Measurements from ENCODE around the gene SIX3.

The SIX3 gene

DNA sequence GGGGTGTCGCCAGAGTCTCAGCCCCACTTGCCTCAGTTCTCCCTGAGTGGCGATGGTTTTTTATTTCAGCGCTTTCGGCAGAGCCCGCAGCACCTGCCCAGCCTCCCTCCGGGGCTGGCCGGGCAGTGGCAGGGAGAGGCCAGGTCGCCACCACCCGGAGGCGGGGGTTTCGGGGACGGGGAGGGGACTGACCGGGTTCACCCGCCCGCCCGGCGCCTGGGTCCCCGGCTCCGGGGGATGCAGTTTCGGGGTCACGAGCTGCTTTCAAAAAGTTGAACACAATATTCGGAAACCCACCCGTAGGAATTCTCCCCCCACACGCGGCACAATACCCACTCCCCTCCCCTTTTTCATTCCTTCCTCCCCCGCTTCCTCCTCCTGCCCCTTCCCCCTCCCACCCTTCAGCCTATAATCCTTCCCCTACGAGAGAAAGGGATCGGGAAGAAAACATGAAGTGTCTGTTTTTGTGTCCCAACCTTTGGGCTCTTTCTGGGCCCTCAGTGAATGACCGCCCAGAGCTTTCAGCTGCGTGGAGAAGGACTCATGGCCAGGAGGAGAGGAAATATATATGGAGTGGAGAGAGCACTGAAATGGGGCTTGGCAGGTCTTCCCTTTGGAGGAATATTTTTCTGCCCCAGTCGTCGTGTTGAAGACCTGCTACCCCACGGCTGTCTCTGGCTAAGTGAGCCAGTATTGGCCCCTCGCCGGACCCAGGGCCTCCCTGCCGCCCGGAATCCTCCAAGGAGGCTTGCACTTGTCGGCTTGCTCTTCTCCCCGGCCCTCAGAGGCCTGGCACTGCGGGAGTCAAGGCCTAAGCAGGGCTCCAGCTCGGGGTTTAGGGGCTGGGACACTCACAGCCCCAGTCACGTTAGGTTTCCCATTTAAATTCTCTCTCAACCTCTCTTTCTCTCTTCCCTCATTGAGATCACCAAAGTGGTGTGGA is 2.1 kb upstream of the SIX3 start:
- Histone ChIP-seq H3K27ac (replicated peaks; ENCODE audit: low read length) (peak overlapping the region; percentile 99), H3K4me3 (ENCODE audit: low read length in 2 of 2) (peak overlapping the region; percentile 20 to 88)
- WGBS, 2 donors (ENCODE audit: extremely low coverage in 2 of 2, insufficient read length in 2 of 2, insufficient replicate concordance in 1 of 2) = no CpG with 5 or more reads among the region's 42 CpGs

DNA sequence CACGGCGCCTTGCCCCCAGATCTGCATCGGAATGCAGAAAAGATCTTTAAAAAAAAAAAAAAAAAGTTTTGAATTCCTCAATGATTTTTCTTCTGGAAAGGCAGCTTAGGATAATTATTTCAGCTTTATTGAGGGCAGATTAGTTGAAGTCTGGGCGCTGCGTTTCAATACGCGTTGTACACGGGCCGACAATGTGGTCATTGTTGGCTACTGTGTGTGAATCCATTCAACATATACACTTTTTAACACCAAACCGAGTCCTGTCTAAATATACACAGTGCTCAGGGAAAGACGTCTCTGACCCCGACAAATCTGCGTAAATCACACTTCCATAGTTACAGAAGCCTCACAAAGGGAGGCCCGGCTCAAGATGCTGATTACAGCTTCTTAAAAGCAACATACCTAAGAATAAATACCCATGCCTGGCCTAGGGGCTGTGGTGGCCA is 1.4 kb upstream of the SIX3 start:
- Histone ChIP-seq H2BK12ac (ENCODE audit: low read length) (no peak overlapping the region), H3K9ac (ENCODE audit: low read depth, low read length, poor library complexity) (no peak overlapping the region), H2BK5ac (ENCODE audit: low read length) (peak overlapping the region; percentile 100), H3K79me1 (ENCODE audit: low read depth, low read length) (peaks cover 6% of the 10 kb centered on the region), H2AFZ (ENCODE audit: low read length) (no peak overlapping the region), H3K27me3 (ENCODE audit: control insufficient read depth in 3 of 3, insufficient read depth in 3 of 3, low read depth in 1 of 3, low read length in 3 of 3) (peaks cover 0 to 99% (median 0%) of the 10 kb centered on the region in 3 experiments), H4K91ac (ENCODE audit: low read depth, low read length, poor library complexity) (no peak overlapping the region), H2BK120ac (ENCODE audit: low read depth, low read length) (no peak overlapping the region), H2AK5ac (ENCODE audit: low read depth, low read length) (peak overlapping the region; percentile 88), H3K4ac (ENCODE audit: low read length) (no peak overlapping the region), H3K4me2 (ENCODE audit: insufficient read depth, low read length, poor library complexity, severe bottlenecking) (peak overlapping the region; percentile 73), H3K9me3 (replicated peaks in 1 of 2; ENCODE audit: control insufficient read depth in 2 of 2, insufficient read depth in 1 of 2, low read depth in 1 of 2, low read length in 2 of 2) (peaks cover 0 to 11% of the 10 kb centered on the region in 2 donors), H2BK15ac (ENCODE audit: low read length) (no peak overlapping the region), H4K8ac (ENCODE audit: low read depth, low read length) (no peak overlapping the region), H3K14ac (ENCODE audit: low read length) (no peak overlapping the region), H3K36me3 (replicated peaks in 1 of 2; ENCODE audit: control insufficient read depth in 2 of 2, insufficient read depth in 2 of 2, low read length in 2 of 2) (peaks cover 0 to 4% of the 10 kb centered on the region in 2 donors), H3K4me1 (ENCODE audit: control insufficient read depth in 2 of 2, insufficient read depth in 1 of 2, low read depth in 1 of 2, low read length in 2 of 2) (peaks cover 19 to 26% of the 10 kb centered on the region in 2 donors), H3K27ac (replicated peaks; ENCODE audit: low read length) (peak overlapping the region; percentile 99), H3K23ac (ENCODE audit: low read depth, low read length, poor library complexity) (no peak overlapping the region), H3K4me3 (ENCODE audit: low read length in 2 of 2) (peak overlapping the region in 1 of 2 donors; percentile 9), H3K18ac (ENCODE audit: low read length) (no peak overlapping the region)
- DNase-seq (ENCODE audit: low spot score) = no peak
- WGBS, 2 donors (ENCODE audit: extremely low coverage in 2 of 2, insufficient read length in 2 of 2, insufficient replicate concordance in 1 of 2) = no CpG with 5 or more reads among the region's 14 CpGs

More for the DNA sequence above, 2.1 kb upstream of the SIX3 start:
- peak overlapping the region; percentile 95 for H3K4me2 ChIP-seq (ENCODE audit: insufficient read depth, low read length, poor library complexity, severe bottlenecking)
- peak overlapping the region; percentile 98 for H3K18ac ChIP-seq (ENCODE audit: low read length)
- no peak for DNase-seq (ENCODE audit: low spot score)
- peak overlapping the region; percentile 91 for H3K14ac ChIP-seq (ENCODE audit: low read length)
- H2AK5ac ChIP-seq (ENCODE audit: low read depth, low read length) = peak overlapping the region; percentile 88
- peaks cover 0 to 2% of the 10 kb centered on the region in 2 donors for H3K36me3 ChIP-seq (replicated peaks in 1 of 2; ENCODE audit: control insufficient read depth in 2 of 2, insufficient read depth in 2 of 2, low read length in 2 of 2)
- peak overlapping the region; percentile 89 for H4K91ac ChIP-seq (ENCODE audit: low read depth, low read length, poor library complexity)
- H3K79me1 ChIP-seq (ENCODE audit: low read depth, low read length) = peaks cover 4% of the 10 kb centered on the region
- H3K4me1 ChIP-seq (ENCODE audit: control insufficient read depth in 2 of 2, insufficient read depth in 1 of 2, low read depth in 1 of 2, low read length in 2 of 2) = peaks cover 19 to 28% of the 10 kb centered on the region in 2 donors
- peak overlapping the region; percentile 92 for H2BK12ac ChIP-seq (ENCODE audit: low read length)
- peak overlapping the region; percentile 100 for H2BK5ac ChIP-seq (ENCODE audit: low read length)
- peaks cover 0 to 9% of the 10 kb centered on the region in 2 donors for H3K9me3 ChIP-seq (replicated peaks in 1 of 2; ENCODE audit: control insufficient read depth in 2 of 2, insufficient read depth in 1 of 2, low read depth in 1 of 2, low read length in 2 of 2)
- peaks cover 0 to 99% (median 0%) of the 10 kb centered on the region in 3 experiments for H3K27me3 ChIP-seq (ENCODE audit: control insufficient read depth in 3 of 3, insufficient read depth in 3 of 3, low read depth in 1 of 3, low read length in 3 of 3)
- no peak overlapping the region for H3K23ac ChIP-seq (ENCODE audit: low read depth, low read length, poor library complexity)
- H3K4ac ChIP-seq (ENCODE audit: low read length) = peak overlapping the region; percentile 99
- H3K9ac ChIP-seq (ENCODE audit: low read depth, low read length, poor library complexity) = peak overlapping the region; percentile 97
- H2BK15ac ChIP-seq (ENCODE audit: low read length) = peak overlapping the region; percentile 88
- H2AFZ ChIP-seq (ENCODE audit: low read length) = peak overlapping the region; percentile 85
- H4K8ac ChIP-seq (ENCODE audit: low read depth, low read length) = no peak overlapping the region
- peak overlapping the region; percentile 97 for H2BK120ac ChIP-seq (ENCODE audit: low read depth, low read length)

GRCh38 chr2:44940732-44941464 is 604 bp upstream of the SIX3 start:
- Histone ChIP-seq H2BK12ac (ENCODE audit: low read length) (peak overlapping the region; percentile 75), H3K4me3 (ENCODE audit: low read length in 2 of 2) (peak overlapping the region in 1 of 2 donors; percentile 76), H3K9me3 (replicated peaks in 1 of 2; ENCODE audit: control insufficient read depth in 2 of 2, insufficient read depth in 1 of 2, low read depth in 1 of 2, low read length in 2 of 2) (peaks cover 0 to 11% of the 10 kb centered on the region in 2 donors), H3K18ac (ENCODE audit: low read length) (peak overlapping the region; percentile 98), H3K9ac (ENCODE audit: low read depth, low read length, poor library complexity) (peak overlapping the region; percentile 86), H4K8ac (ENCODE audit: low read depth, low read length) (no peak overlapping the region), H3K4me1 (ENCODE audit: control insufficient read depth in 2 of 2, insufficient read depth in 1 of 2, low read depth in 1 of 2, low read length in 2 of 2) (peaks cover 19 to 22% of the 10 kb centered on the region in 2 donors), H3K23ac (ENCODE audit: low read depth, low read length, poor library complexity) (no peak overlapping the region), H3K4me2 (ENCODE audit: insufficient read depth, low read length, poor library complexity, severe bottlenecking) (peak overlapping the region; percentile 73), H3K14ac (ENCODE audit: low read length) (peak overlapping the region; percentile 43), H3K27ac (replicated peaks; ENCODE audit: low read length) (peak overlapping the region; percentile 99), H2BK15ac (ENCODE audit: low read length) (no peak overlapping the region), H3K27me3 (ENCODE audit: control insufficient read depth in 3 of 3, insufficient read depth in 3 of 3, low read depth in 1 of 3, low read length in 3 of 3) (peaks cover 0 to 99% (median 0%) of the 10 kb centered on the region in 3 experiments), H3K4ac (ENCODE audit: low read length) (peak overlapping the region; percentile 4), H3K36me3 (replicated peaks in 1 of 2; ENCODE audit: control insufficient read depth in 2 of 2, insufficient read depth in 2 of 2, low read length in 2 of 2) (peaks cover 0 to 4% of the 10 kb centered on the region in 2 donors), H2BK120ac (ENCODE audit: low read depth, low read length) (peak overlapping the region; percentile 75), H2AK5ac (ENCODE audit: low read depth, low read length) (peak overlapping the region; percentile 88), H3K79me1 (ENCODE audit: low read depth, low read length) (peaks cover 6% of the 10 kb centered on the region), H4K91ac (ENCODE audit: low read depth, low read length, poor library complexity) (peak overlapping the region; percentile 53), H2BK5ac (ENCODE audit: low read length) (peak overlapping the region; percentile 90), H2AFZ (ENCODE audit: low read length) (peak overlapping the region; percentile 28)
- no CpG with 5 or more reads among the region's 25 CpGs for WGBS, 2 donors (ENCODE audit: extremely low coverage in 2 of 2, insufficient read length in 2 of 2, insufficient replicate concordance in 1 of 2)
- no peak for DNase-seq (ENCODE audit: low spot score)

All from neuronal stem cell (in vitro differentiated cells).